Ishikawa (cell line): ENCODE measurements around the gene RPUSD2.

Experiments used
- CEBPB ChIP-seq: IDR thresholded peaks from 2 replicates; pipeline ENCODE4 v1.6.1; 2012
- CREB1 ChIP-seq: IDR thresholded peaks from 2 replicates; pipeline ENCODE4 v1.6.1; 2012; ENCODE audit warnings: low read depth
- EGR1 ChIP-seq: IDR thresholded peaks from 2 replicates; pipeline ENCODE4 v1.6.1; 2012
- EP300 ChIP-seq: IDR thresholded peaks from 2 replicates; pipeline ENCODE4 v1.6.1; 2012; ENCODE audit warnings: borderline replicate concordance
- FOXM1 ChIP-seq: IDR thresholded peaks from 2 replicates; pipeline ENCODE4 v1.6.1; 2012; ENCODE audit warnings: low read depth, borderline replicate concordance
- NFIC ChIP-seq: IDR thresholded peaks from 2 replicates; pipeline ENCODE4 v1.6.1; 2012
- RAD21 ChIP-seq: IDR thresholded peaks from 2 replicates; pipeline ENCODE4 v1.6.1; 2012; ENCODE audit warnings: low read depth
- REST ChIP-seq: IDR thresholded peaks from 2 replicates; pipeline ENCODE4 v1.6.1; 2012; ENCODE audit warnings: low read depth, mild to moderate bottlenecking
- TAF1 ChIP-seq: IDR thresholded peaks from 2 replicates; pipeline ENCODE4 v1.6.1; 2012; ENCODE audit warnings: low read depth, mild to moderate bottlenecking
- TCF12 ChIP-seq: IDR thresholded peaks from 2 replicates; pipeline ENCODE4 v1.6.1; 2012; ENCODE audit warnings: low read depth
- TEAD4 ChIP-seq: IDR thresholded peaks from 2 replicates; pipeline ENCODE4 v1.6.1; 2012
- USF1 ChIP-seq: IDR thresholded peaks from 2 replicates; pipeline ENCODE4 v1.6.1; 2012
- YY1 ChIP-seq: IDR thresholded peaks from 2 replicates; pipeline ENCODE4 v1.6.1; 2012; ENCODE audit warnings: low read depth
- ZBTB7A ChIP-seq: IDR thresholded peaks from 2 replicates; pipeline ENCODE4 v1.6.1; 2012; ENCODE audit warnings: low read depth
- TF ChIP-seq, protein P1 (sequence below): IDR thresholded peaks from 2 replicates; pipeline ENCODE4 v1.6.1; 2012

Gene RPUSD2

GRCh38 chr15:40543082-40543481 lies 26.0 kb upstream of the RPUSD2 start:
- TF ChIP-seq CEBPB: no peak
- TF ChIP-seq RAD21: no peak
- TF ChIP-seq, protein P1, sequence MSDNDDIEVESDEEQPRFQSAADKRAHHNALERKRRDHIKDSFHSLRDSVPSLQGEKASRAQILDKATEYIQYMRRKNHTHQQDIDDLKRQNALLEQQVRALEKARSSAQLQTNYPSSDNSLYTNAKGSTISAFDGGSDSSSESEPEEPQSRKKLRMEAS: no peak
- TF ChIP-seq USF1: no peak
- no peak for TF ChIP-seq EGR1

- TF ChIP-seq TAF1 (no peak), CREB1 (no peak), REST (no peak), YY1 (no peak), TCF12 (no peak), CEBPB (no peak), TEAD4 (no peak)
- TF ChIP-seq, protein P1: no peak
These were observed 25.3 kb upstream of the RPUSD2 start for GRCh38 chr15:40543631-40544294.

GRCh38 chr15:40545457-40545856 lies 23.6 kb upstream of the RPUSD2 start:
- TF ChIP-seq CEBPB (no peak), TAF1 (no peak), EP300 (no peak), FOXM1 (no peak), NFIC (no peak), TCF12 (no peak), YY1 (no peak), TEAD4 (no peak)

- TF ChIP-seq, protein P1: no peak
- TF ChIP-seq TEAD4 (no peak), CREB1 (no peak)
These were observed 20.5 kb upstream of the RPUSD2 start for GRCh38 chr15:40548610-40549009.

DNA sequence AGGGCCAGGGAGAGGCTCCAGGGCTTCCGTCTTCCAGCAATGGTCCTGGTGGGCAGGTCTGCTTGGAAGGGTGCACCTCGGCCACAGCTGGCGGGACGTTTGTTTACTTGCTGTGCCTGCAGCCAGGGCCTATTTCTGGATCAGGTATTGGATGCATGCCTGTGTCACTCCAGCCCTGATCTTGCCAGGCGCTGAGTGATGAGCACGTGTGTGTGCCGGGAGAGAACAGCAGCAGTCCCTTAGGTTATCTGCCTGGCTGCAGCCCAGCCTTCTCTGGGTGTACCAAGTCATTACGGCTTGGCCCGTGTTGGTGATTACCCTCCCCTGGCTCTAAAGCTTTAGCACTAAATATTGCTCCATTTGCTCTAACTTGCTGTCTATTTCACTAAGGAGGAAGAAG lies 19.2 kb upstream of the RPUSD2 start:
- no peak for TF ChIP-seq TCF12
- no peak for TF ChIP-seq ZBTB7A
- TF ChIP-seq EP300: no peak
- no peak for TF ChIP-seq RAD21
- TF ChIP-seq REST: no peak
- no peak for TF ChIP-seq EGR1
- TF ChIP-seq USF1: no peak

GRCh38 chr15:40550341-40551037 lies 18.6 kb upstream of the RPUSD2 start:
- TF ChIP-seq YY1: no peak
- no peak for TF ChIP-seq NFIC
- no peak for TF ChIP-seq EP300
- TF ChIP-seq CEBPB: no peak
- no peak for TF ChIP-seq EGR1
- TF ChIP-seq FOXM1: no peak
- TF ChIP-seq TEAD4: no peak
- no peak for TF ChIP-seq CREB1

DNA sequence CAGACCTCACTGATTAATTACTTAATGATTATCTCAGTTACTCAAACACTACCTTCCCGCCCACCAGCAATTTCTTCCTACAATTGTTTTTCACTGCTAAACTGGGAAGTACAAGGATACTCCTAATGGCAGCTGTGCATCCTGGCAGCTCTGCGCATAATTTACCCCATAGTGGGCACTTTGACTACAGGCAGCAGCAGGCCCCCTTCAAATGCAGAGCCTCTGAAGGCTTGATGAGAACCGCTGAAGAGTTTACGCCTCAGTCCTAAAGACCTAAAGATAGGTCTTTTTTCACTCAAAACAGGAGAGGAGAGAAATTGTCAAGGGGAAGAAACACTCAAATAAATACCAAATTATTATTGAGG lies 15.0 kb upstream of the RPUSD2 start:
- no peak for TF ChIP-seq TEAD4
- no peak for TF ChIP-seq RAD21
- no peak for TF ChIP-seq CREB1
- no peak for TF ChIP-seq FOXM1
- TF ChIP-seq USF1: no peak
- no peak for TF ChIP-seq CEBPB
- TF ChIP-seq EP300: no peak
- no peak for TF ChIP-seq NFIC
- no peak for TF ChIP-seq ZBTB7A
- TF ChIP-seq TCF12: no peak
- TF ChIP-seq TAF1: no peak
- no peak for TF ChIP-seq REST
- TF ChIP-seq, protein P1: no peak
- TF ChIP-seq YY1: no peak
- TF ChIP-seq EGR1: no peak
